Upper lobe of left lung (tissue), 6 donors: ENCODE measurements around the gene USH1G. TPM values are rescaled to one million over a fixed set of nuclear protein-coding genes. Genes with fewer than 3 reads are reported as not detected.
A peak's percentile ranks its signal among the peaks of the same experiment; 100 is the strongest.
"Not testable (repeated sequence)": the region's sequence is repeated elsewhere in the genome, so short reads cannot be mapped to it uniquely, and the experiment has no call there.

Experiments used
- ATAC-seq, 2 donors: fragments of 200-7000 bp; cut with Tn5 transposase; one replicate each; pipeline ENCODE4 v1.9.1; 2022; ENCODE audit warnings: mild to moderate bottlenecking in 2 of 2, moderate library complexity in 2 of 2; ENCODE audit not compliant: low FRiP score in 2 of 2
- DNase-seq, 2 donors: peaks; one replicate each; pipeline ENCODE4 v3.0.0-alpha.2; 2019 to 2020
- H3K27ac ChIP-seq, 4 donors: fragments of 200-600 bp; sonication (generic); one replicate each; pipeline ENCODE4 v1.5.1; 2016 to 2019
- H3K27me3 ChIP-seq, 4 donors: fragments of 200-600 bp; sonication (generic); one replicate each; pipeline ENCODE4 v1.5.1; 2017 to 2019
- H3K36me3 ChIP-seq, 4 donors: fragments of 200-600 bp; sonication (generic); one replicate each; pipeline ENCODE4 v1.5.1; 2016 to 2019
- H3K4me1 ChIP-seq, 4 donors: fragments of 200-600 bp; sonication (generic); one replicate each; pipeline ENCODE4 v1.5.1; 2018 to 2019
- H3K4me3 ChIP-seq, 4 donors: fragments of 200-600 bp; sonication (generic); one replicate each; pipeline ENCODE4 v1.5.1; 2017 to 2019; ENCODE audit warnings: mild to moderate bottlenecking in 2 of 4, moderate library complexity in 1 of 4
- H3K9me3 ChIP-seq, 4 donors: fragments of 200-600 bp; sonication (generic); one replicate each; pipeline ENCODE4 v1.5.1; 2018 to 2019
- EP300 ChIP-seq, 4 donors: sonication (generic); formaldehyde crosslinking; IDR thresholded peaks; one replicate each; pipeline ENCODE4 v1.5.1; 2017; ENCODE audit warnings: antibody characterized with exemption in 4 of 4, control low read depth in 2 of 4
- POLR2A ChIP-seq, 4 donors: fragments of 450-650 bp; IDR thresholded peaks; one replicate each; pipeline ENCODE4 v1.5.1; 2016 to 2017; ENCODE audit warnings: antibody characterized with exemption in 4 of 4, mild to moderate bottlenecking in 2 of 4
- POLR2AphosphoS5 ChIP-seq, 2 donors: sonication (generic); formaldehyde crosslinking; IDR thresholded peaks; one replicate each; pipeline ENCODE4 v1.5.1; 2017; ENCODE audit warnings: antibody characterized with exemption in 2 of 2
- WGBS, 2 donors: methylation state at CpG; one replicate each; pipeline ENCODE4 v1.1.5; 2017 to 2018; 5-methylcytosine and 5-hydroxymethylcytosine counted together
- total RNA-seq, 6 donors: library from RNA; depleted of rRNA in 4 of 6; stranded (reverse); fragments of >200 nt in 4 of 6; gene quantifications; one replicate each; pipeline versions ENCODE4 v1.1.0 to v1.2.1, GENCODE V29; 2016 to 2021
- TF ChIP-seq, protein P1 (sequence below), 6 experiments: fragments of 450-650 bp in 4 of 6; fragments of 200-600 bp in 2 of 6; sonication (generic) in 2 of 6; IDR thresholded peaks; one replicate each; pipeline ENCODE4 v1.5.1; 2016 to 2019; ENCODE audit warnings: antibody characterized with exemption in 6 of 6
- donor health status: DM: no; HTN: no; CAD: no; lungs with moderate emphysema.
- donor health status: DM: no; HTN: yes; CAD: no; lungs with severe emphysema.

USH1G gene
- total RNA-seq, 6 donors from 2014 or later, result 0.13 TPM; not detected in 5

DNA sequence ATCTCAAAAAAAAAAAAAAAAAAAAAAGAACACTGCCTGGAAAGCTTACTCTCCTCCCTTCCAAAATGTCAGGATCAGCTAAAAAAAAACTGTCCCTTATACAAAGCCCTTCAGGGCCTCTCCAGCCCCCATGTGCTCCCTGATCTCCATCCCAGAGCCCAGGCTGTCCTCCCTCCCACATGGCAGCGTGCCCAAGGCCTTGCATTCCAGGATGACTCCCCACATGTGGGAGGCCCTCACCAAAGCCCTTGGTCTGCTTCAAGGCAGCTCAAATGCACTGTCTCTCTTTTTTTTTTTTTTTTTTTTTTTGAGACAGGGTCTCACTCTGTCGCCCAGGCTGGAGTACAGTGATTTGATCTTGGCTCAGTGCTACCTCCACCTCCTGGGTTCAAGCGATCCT lies 52.5 kb downstream of the USH1G start:
- Histone ChIP-seq H3K4me1 (peaks cover 15 to 23% (median 19%) of the 10 kb centered on the region in 4 donors), H3K36me3 (no peaks in the 10 kb centered on the region), H3K4me3 (no peak overlapping the region), H3K27me3 (no peaks in the 10 kb centered on the region), H3K27ac (no peak overlapping the region), H3K9me3 (no peaks in the 10 kb centered on the region)
- TF ChIP-seq EP300 (IDR thresholded peaks at IDR 0.05) (no peak), POLR2AphosphoS5 (IDR thresholded peaks at IDR 0.05) (no peak), POLR2A (IDR thresholded peaks at IDR 0.05) (no peak)
- TF ChIP-seq, protein P1, sequence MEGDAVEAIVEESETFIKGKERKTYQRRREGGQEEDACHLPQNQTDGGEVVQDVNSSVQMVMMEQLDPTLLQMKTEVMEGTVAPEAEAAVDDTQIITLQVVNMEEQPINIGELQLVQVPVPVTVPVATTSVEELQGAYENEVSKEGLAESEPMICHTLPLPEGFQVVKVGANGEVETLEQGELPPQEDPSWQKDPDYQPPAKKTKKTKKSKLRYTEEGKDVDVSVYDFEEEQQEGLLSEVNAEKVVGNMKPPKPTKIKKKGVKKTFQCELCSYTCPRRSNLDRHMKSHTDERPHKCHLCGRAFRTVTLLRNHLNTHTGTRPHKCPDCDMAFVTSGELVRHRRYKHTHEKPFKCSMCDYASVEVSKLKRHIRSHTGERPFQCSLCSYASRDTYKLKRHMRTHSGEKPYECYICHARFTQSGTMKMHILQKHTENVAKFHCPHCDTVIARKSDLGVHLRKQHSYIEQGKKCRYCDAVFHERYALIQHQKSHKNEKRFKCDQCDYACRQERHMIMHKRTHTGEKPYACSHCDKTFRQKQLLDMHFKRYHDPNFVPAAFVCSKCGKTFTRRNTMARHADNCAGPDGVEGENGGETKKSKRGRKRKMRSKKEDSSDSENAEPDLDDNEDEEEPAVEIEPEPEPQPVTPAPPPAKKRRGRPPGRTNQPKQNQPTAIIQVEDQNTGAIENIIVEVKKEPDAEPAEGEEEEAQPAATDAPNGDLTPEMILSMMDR (IDR thresholded peaks at IDR 0.05), result no peak
- DNase-seq, result no peak
- no peak for ATAC-seq
- WGBS, 2 donors, result 89 to 95% methylated on average over 3 of the region's 3 CpGs

DNA sequence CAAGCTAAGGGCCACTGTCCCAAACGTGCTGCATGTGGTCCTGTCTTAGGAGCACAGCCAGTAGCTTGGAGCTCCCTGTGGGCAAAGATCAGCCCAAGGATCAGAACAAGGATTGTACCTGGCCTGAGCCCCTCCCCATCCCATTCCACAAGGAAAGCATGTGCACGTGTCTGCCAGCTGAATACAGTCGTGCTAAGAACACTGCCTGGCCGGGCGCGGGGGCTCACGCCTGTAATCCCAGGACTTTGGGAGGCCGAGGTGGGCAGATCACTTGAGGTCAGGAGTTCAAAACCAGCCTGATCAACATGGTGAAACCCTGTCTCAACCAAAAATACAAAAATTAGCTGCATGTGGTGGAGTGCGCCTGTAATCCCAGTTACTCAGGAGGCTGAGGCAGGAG lies 53.0 kb downstream of the USH1G start:
- ATAC-seq, H3K27ac ChIP-seq, DNase-seq, H3K9me3 ChIP-seq, H3K4me3 ChIP-seq, H3K27me3 ChIP-seq, H3K36me3 ChIP-seq: not testable (repeated sequence)
- peaks cover 15 to 23% (median 19%) of the 10 kb centered on the region in 4 donors for H3K4me1 ChIP-seq
- WGBS, 2 donors, result 91 to 93% methylated on average over 3 to 9 of the region's 9 CpGs

DNA sequence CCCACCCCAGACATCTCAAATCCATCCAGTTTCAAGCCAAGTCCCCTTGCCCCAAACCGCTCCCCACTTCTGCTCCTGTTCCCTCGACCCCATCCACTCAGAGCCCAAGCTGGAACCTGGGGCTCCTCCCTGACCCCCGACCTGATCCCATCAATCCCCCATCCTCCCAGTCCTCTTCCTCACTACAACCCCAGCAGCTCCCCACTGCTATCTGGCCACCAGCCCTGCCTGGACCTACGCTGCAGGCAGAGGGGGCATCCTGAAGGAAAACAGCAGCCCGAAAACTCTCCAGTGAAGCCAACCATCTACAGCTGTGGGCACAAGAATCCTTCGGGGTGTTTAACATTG lies 54.2 kb downstream of the USH1G start:
- H3K27ac ChIP-seq, result peak overlapping the region in 1 of 4 donors; percentile 71
- H3K4me1 ChIP-seq, result peaks cover 12 to 21% (median 17%) of the 10 kb centered on the region in 4 donors
- H3K36me3 ChIP-seq, result no peaks in the 10 kb centered on the region
- ATAC-seq, result no peak
- no peaks in the 10 kb centered on the region for H3K27me3 ChIP-seq
- no peak for DNase-seq
- no peak overlapping the region for H3K4me3 ChIP-seq
- WGBS, 2 donors, result 84 to 87% methylated on average over 6 of the region's 6 CpGs
- no peak for TF ChIP-seq POLR2A (IDR thresholded peaks at IDR 0.05)
- H3K9me3 ChIP-seq, result no peaks in the 10 kb centered on the region

DNA sequence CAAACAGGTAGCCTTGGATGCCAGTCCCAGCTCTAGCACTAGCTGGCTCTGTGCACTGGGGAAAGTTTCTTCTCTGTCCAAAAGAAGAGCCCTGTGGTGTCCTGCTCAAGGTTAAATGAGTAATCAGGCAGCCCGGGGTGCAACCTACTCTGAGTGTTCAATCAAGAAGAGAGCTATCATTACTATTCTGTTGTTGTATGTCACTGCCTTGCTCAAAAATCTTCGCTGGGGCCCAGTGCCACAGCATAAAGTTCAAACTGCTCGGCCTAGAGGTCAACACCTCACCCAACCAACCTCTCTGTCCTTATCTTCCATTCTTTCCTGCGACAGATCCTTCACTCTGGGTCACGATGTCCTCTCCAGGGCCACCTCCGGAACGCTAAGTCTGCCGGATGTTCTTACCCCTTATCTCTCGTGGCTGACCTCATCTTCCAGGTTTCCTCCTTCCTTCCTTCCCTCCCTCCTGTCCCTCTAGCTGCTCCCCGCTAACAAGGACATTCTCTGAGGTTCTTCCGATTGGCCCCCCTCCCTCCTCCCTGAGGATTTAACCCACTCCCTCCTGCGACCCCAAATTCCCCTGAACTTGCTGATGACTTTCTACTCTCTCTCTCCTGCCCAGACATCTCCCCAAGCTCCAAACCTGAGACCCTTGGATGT lies 54.7 kb downstream of the USH1G start:
- ATAC-seq, result no peak
- WGBS, 2 donors, result 50 to 54% methylated on average over 11 to 12 of the region's 12 CpGs
- TF ChIP-seq, protein P1 (IDR thresholded peaks at IDR 0.05), result no peak
- no peak for TF ChIP-seq POLR2A (IDR thresholded peaks at IDR 0.05)
- TF ChIP-seq EP300 (IDR thresholded peaks at IDR 0.05), result no peak
- no peak for TF ChIP-seq POLR2AphosphoS5 (IDR thresholded peaks at IDR 0.05)
- Histone ChIP-seq H3K27me3 (no peaks in the 10 kb centered on the region), H3K4me3 (no peak overlapping the region), H3K4me1 (peaks cover 9 to 19% (median 14%) of the 10 kb centered on the region in 4 donors), H3K9me3 (no peaks in the 10 kb centered on the region), H3K36me3 (no peaks in the 10 kb centered on the region), H3K27ac (peak overlapping the region in 2 of 4 donors; percentile 24 to 71)
- DNase-seq, result no peak

DNA sequence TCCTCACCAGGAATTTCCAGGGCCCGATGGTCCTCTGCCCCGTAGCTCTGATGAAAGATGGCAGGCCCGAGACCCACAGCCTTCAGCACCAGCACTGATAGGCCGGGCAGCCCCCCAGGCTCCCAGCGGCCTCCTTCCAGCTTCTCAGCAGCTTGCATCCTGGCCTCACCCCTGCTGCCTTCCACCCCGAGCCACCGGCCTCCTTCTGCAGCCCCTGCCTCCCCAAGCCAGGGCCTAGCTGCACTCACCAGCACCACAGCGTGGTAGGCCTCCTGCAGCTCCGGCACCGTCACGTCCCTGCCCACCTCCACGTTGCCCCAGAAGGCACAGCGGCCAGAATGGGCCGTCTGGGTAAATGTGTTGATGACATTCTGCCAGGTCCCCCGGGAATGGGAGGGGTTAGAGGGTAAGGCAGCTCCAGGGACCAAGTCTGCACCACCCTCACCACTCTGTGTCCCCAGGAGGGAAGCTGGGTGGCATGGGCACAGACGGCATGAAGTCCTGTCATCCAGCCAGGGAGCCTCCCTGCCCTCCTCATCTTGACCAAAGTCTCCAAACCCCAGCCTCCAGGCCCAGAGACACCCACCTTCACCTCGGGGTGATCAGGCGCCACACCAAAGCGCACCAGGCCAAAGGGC lies 56.7 kb downstream of the USH1G start:
- H3K27ac ChIP-seq, result no peak overlapping the region
- 81 to 89% methylated on average over 12 to 18 of the region's 19 CpGs for WGBS, 2 donors
- H3K9me3 ChIP-seq, result no peaks in the 10 kb centered on the region
- H3K4me3 ChIP-seq, result no peak overlapping the region
- H3K4me1 ChIP-seq, result peaks cover 7 to 19% (median 11%) of the 10 kb centered on the region in 4 donors
- ATAC-seq, result no peak
- no peak for TF ChIP-seq POLR2A (IDR thresholded peaks at IDR 0.05)
- no peak for TF ChIP-seq EP300 (IDR thresholded peaks at IDR 0.05)
- no peak for TF ChIP-seq POLR2AphosphoS5 (IDR thresholded peaks at IDR 0.05)
- TF ChIP-seq, protein P1 (IDR thresholded peaks at IDR 0.05), result no peak
- H3K27me3 ChIP-seq, result peaks cover 0 to 10% (median 3%) of the 10 kb centered on the region in 4 donors
- no peak for DNase-seq
- no peaks in the 10 kb centered on the region for H3K36me3 ChIP-seq

Other genes with a start within 250 kb of the USH1G start
- gene CD300LF, start 210.3 kb downstream of the USH1G start, total RNA-seq, result 10 to 100 TPM; 14.5 to 70.2 (median 33.4) TPM
- 1 to 10 TPM; 1.1 to 7.1 (median 3.7) TPM for gene RAB37, start 186.0 kb downstream of the USH1G start, total RNA-seq
- gene NHERF1, start 174.6 kb downstream of the USH1G start, total RNA-seq, result 10 to 100 TPM; 21.6 to 49.4 (median 34.8) TPM
- 10 to 100 TPM; 16.1 to 78.6 (median 41.7) TPM for gene NAT9, start 146.9 kb downstream of the USH1G start, total RNA-seq
- under 1 TPM in 1 of 6 donors, not detected in 5; 0.17 TPM for gene GRIN2C, start 63.4 kb downstream of the USH1G start, total RNA-seq
- 10 to 100 TPM in 3 of 6 donors, 1 to 10 TPM in 3; 6.8 to 15.1 (median 10.8) TPM for gene FDXR, start 50.3 kb downstream of the USH1G start, total RNA-seq
- gene FADS6, start 29.6 kb downstream of the USH1G start, total RNA-seq, result not detected
- gene OTOP2, start 1.0 kb upstream of the USH1G start, total RNA-seq, result not detected
- not detected for gene OTOP3, start 12.6 kb upstream of the USH1G start, total RNA-seq
- 10 to 100 TPM; 21.6 to 60.8 (median 33.3) TPM for gene HID1, start 49.5 kb upstream of the USH1G start, total RNA-seq
- gene CDR2L, start 64.4 kb upstream of the USH1G start, total RNA-seq, result 10 to 100 TPM; 15.6 to 48.8 (median 24.7) TPM
- 10 to 100 TPM; 10.5 to 41.0 (median 21.8) TPM for gene MRPL58, start 89.4 kb upstream of the USH1G start, total RNA-seq
- 100 to 1,000 TPM; 126 to 198 (median 186) TPM for gene ATP5PD, start 123.7 kb upstream of the USH1G start, total RNA-seq
- 10 to 100 TPM; 17.8 to 26.1 (median 22.9) TPM for gene KCTD2, start 124.0 kb upstream of the USH1G start, total RNA-seq
- gene SLC16A5, start 164.7 kb upstream of the USH1G start, total RNA-seq, result 100 to 1,000 TPM in 4 of 6 donors, 10 to 100 TPM in 2; 40.6 to 234 (median 123) TPM
- 10 to 100 TPM in 5 of 6 donors, 1 to 10 TPM in 1; 7.3 to 29.5 (median 16.6) TPM for gene ARMC7, start 186.7 kb upstream of the USH1G start, total RNA-seq
- gene NT5C, start 208.5 kb upstream of the USH1G start, total RNA-seq, result 100 to 1,000 TPM in 2 of 6 donors, 10 to 100 TPM in 4; 46.4 to 113 (median 76.6) TPM
- gene JPT1, start 231.3 kb upstream of the USH1G start, total RNA-seq, result 100 to 1,000 TPM in 1 of 6 donors, 10 to 100 TPM in 5; 44.0 to 118 (median 70.1) TPM